Fibroblast of pulmonary artery (primary cell): Measurements from ENCODE around the gene ANKRD27.
"Not testable (repeated sequence)": the region's sequence is repeated elsewhere in the genome, so short reads cannot be mapped to it uniquely, and the experiment has no call there.

Source experiments
- DNase-seq: peaks from one replicate; pipeline ENCODE4 v3.0.0-alpha.2; 2010; ENCODE audit warnings: low read depth
- H3K4me3 ChIP-seq: replicated peaks from 2 replicates; pipeline ENCODE4 v1.5.1; 2011; ENCODE audit warnings: low read depth, mild to moderate bottlenecking, control low read depth, low read length, moderate library complexity
- CTCF ChIP-seq: IDR thresholded peaks from 2 replicates; pipeline ENCODE4 v1.5.1; 2011; ENCODE audit warnings: mild to moderate bottlenecking, control low read depth, low read length, inconsistent platforms; ENCODE audit errors: missing control alignments

Gene ANKRD27

GRCh38 chr19:32581705-32582179 lies 93.2 kb downstream of the ANKRD27 start:
- peak overlapping the region; percentile 94 for H3K4me3 ChIP-seq
- peak; percentile 74 for DNase-seq
- no peak for TF ChIP-seq CTCF

- DNase-seq, result peak; percentile 94
- peak within 1 kb of the TSS; percentile 94 for H3K4me3 ChIP-seq
- no peak for TF ChIP-seq CTCF
Observed at GRCh38 chr19:32580901-32581704, 93.9 kb downstream of the ANKRD27 start, which contains the start of gene PDCD5. PDCD5 (plus strand) TSS chr19:32581190; CDS start chr19:32581262, 72 bp downstream.

DNA sequence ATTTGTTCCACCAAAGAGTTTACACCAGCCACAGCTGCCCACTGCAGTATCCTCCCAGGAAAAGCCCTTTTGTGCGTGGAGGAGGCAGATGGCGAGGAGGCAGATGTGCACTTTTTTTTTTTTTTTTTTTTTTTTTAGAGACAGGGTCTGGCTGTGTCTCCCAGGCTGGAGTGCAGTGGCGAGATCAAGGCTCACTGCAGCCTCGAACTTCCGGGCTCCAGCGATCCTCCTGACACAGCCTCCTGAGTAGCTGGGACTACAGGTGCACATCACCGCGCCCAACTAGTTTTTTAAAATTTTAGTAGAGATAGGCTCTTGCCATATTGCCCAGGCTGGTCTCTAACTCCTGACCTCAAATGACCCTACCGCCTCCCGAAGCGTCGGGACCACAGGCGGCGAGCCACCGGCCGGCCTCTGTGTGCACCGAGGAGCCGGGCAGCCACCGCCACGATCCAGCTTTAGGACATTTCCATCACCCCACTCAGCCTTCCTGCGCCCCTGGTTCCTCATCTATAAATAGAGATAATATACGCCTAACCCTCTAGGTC lies 94.6 kb downstream of the ANKRD27 start:
- DNase-seq, result no peak
- H3K4me3 ChIP-seq, result peak overlapping the region; percentile 94
- TF ChIP-seq CTCF, result no peak

GRCh38 chr19:32576790-32577189 lies 98.2 kb downstream of the ANKRD27 start:
- TF ChIP-seq CTCF, result no peak
- no peak overlapping the region for H3K4me3 ChIP-seq
- DNase-seq, result no peak

GRCh38 chr19:32573492-32573794 lies 101.5 kb downstream of the ANKRD27 start:
- no peak overlapping the region for H3K4me3 ChIP-seq
- no peak for DNase-seq
- TF ChIP-seq CTCF, result no peak

GRCh38 chr19:32572700-32573491 lies 102.1 kb downstream of the ANKRD27 start:
- not testable (repeated sequence) for DNase-seq, H3K4me3 ChIP-seq

DNA sequence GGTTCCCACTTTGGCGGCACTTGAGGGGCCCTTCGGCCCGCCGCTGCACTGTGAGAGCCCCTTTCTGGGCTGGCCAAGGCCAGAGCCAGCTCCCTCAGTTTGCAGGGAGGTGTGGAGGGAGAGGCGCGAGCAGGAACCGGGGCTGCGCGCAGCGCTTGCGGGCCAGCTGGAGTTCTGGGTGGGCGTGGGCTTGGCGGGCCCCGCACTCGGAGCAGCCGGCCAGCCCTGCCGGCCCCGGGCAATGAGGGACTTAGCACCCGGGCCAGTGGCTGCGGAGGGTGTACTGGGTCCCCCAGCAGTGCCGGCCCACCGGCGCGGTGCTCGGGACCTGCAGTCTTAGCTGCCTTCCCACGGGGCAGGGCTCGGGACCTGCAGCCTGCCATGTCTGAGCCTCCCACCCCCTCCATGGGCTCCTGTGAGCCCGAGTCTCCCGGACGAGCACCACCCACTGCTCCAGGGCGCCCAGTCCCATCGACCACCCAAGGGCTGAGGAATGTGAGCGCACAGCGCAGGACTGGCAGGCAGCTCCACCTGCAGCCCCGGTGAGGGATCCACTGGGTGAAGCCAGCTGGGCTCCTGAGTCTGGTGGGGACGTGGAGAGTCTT lies 103.4 kb downstream of the ANKRD27 start:
- H3K4me3 ChIP-seq, DNase-seq: not testable (repeated sequence)
